ENCODE results near the gene LMF1. TPM values are rescaled to one million over a fixed set of nuclear protein-coding genes. Genes with fewer than 3 reads are reported as not detected.

Gene LMF1
- total RNA-seq, 1 donor from 2014 or later, result 36.1 TPM

GRCh38 chr16:894136-894535 is 76.6 kb downstream of the LMF1 start:
- Mint-ChIP-seq H3K36me3 (ENCODE audit: low read depth) (peaks cover 26% of the 10 kb centered on the region), H3K27ac (no peak overlapping the region)
- CTCF ChIA-PET, result no interaction called here

GRCh38 chr16:893360-893759 is 77.4 kb downstream of the LMF1 start:
- H3K36me3 Mint-ChIP-seq (ENCODE audit: low read depth), result peaks cover 24% of the 10 kb centered on the region
- intact Hi-C loops (cut with micrococcal nuclease), result no loop called here
- no peak for TF ChIP-seq CTCF (IDR thresholded peaks at IDR 0.05)
- no peak overlapping the region for H3K27ac Mint-ChIP-seq
- no peaks in the 10 kb centered on the region for H3K4me1 Mint-ChIP-seq
- ATAC-seq (ENCODE audit: low read depth), result no peak
- no peak overlapping the region for H3K4me3 Mint-ChIP-seq
- ChIA-PET POLR2A (no interaction called here), CTCF (no interaction called here)
- H3K27me3 Mint-ChIP-seq, result no peaks in the 10 kb centered on the region
- no peaks in the 10 kb centered on the region for H3K9me3 Mint-ChIP-seq
- no peak for DNase-seq

More at GRCh38 chr16:894136-894535, 76.6 kb downstream of the LMF1 start:
- no peak for TF ChIP-seq CTCF (IDR thresholded peaks at IDR 0.05)
- ATAC-seq (ENCODE audit: low read depth), result no peak
- POLR2A ChIA-PET, result no interaction called here
- Mint-ChIP-seq H3K4me1 (no peaks in the 10 kb centered on the region), H3K9me3 (no peaks in the 10 kb centered on the region), H3K27me3 (no peaks in the 10 kb centered on the region), H3K4me3 (no peak overlapping the region)
- no peak for DNase-seq
- intact Hi-C loops (cut with micrococcal nuclease), result no loop called here

GRCh38 chr16:892536-893255 is 78.1 kb downstream of the LMF1 start:
- DNase-seq (no peak), ATAC-seq (ENCODE audit: low read depth) (no peak)
- intact Hi-C loops (cut with micrococcal nuclease), result no loop called here
- Mint-ChIP-seq H3K36me3 (ENCODE audit: low read depth) (peaks cover 26% of the 10 kb centered on the region), H3K27ac (no peak overlapping the region), H3K4me3 (no peak overlapping the region), H3K27me3 (no peaks in the 10 kb centered on the region), H3K9me3 (no peaks in the 10 kb centered on the region), H3K4me1 (no peaks in the 10 kb centered on the region)
- no peak for TF ChIP-seq CTCF (IDR thresholded peaks at IDR 0.05)
- ChIA-PET POLR2A (no interaction called here), CTCF (no interaction called here)

- no peak overlapping the region for H3K27ac Mint-ChIP-seq
- intact Hi-C loops (cut with micrococcal nuclease), result no loop called here
- ChIA-PET POLR2A (no interaction called here), CTCF (no interaction called here)
- H3K9me3 Mint-ChIP-seq, result no peaks in the 10 kb centered on the region
- no peaks in the 10 kb centered on the region for H3K4me1 Mint-ChIP-seq
- ATAC-seq (ENCODE audit: low read depth) (no peak), DNase-seq (no peak)
- H3K36me3 Mint-ChIP-seq (ENCODE audit: low read depth), result peaks cover 26% of the 10 kb centered on the region
- TF ChIP-seq CTCF (IDR thresholded peaks at IDR 0.05), result no peak
- H3K4me3 Mint-ChIP-seq, result no peak overlapping the region
- H3K27me3 Mint-ChIP-seq, result no peaks in the 10 kb centered on the region
Measured at GRCh38 chr16:892006-892405, 78.8 kb downstream of the LMF1 start.

- no peaks in the 10 kb centered on the region for H3K9me3 Mint-ChIP-seq
- peaks cover 25% of the 10 kb centered on the region for H3K36me3 Mint-ChIP-seq (ENCODE audit: low read depth)
- POLR2A ChIA-PET, result no interaction called here
- no peak for ATAC-seq (ENCODE audit: low read depth)
- no peak overlapping the region for H3K27ac Mint-ChIP-seq
- H3K4me1 Mint-ChIP-seq, result no peaks in the 10 kb centered on the region
- DNase-seq, result no peak
- TF ChIP-seq CTCF (IDR thresholded peaks at IDR 0.05), result no peak
- intact Hi-C loops (cut with micrococcal nuclease), result no loop called here
- no peak overlapping the region for H3K4me3 Mint-ChIP-seq
- no peaks in the 10 kb centered on the region for H3K27me3 Mint-ChIP-seq
- CTCF ChIA-PET, result no interaction called here
Measured at GRCh38 chr16:891353-891740, 79.4 kb downstream of the LMF1 start.
